HepG2 (cell line): Measurements from ENCODE around the gene FXN. TPM values are rescaled to one million over a fixed set of nuclear protein-coding genes. Genes with fewer than 3 reads are reported as not detected.

Source experiments
- CEBPG ChIP-seq: IDR thresholded peaks from 2 replicates; pipeline ENCODE4 v1.6.1; 2016
- EP300 ChIP-seq, 3 experiments: sonication (generic) in 1 of 3; formaldehyde crosslinking in 1 of 3; IDR thresholded peaks; 2 replicates each; pipeline versions ENCODE4 v1.5.1 to v1.6.1; 2011 to 2020; ENCODE audit warnings: low read depth in 2 of 3, low read length in 2 of 3, borderline replicate concordance in 1 of 3, improper control_type of control experiment in 1 of 3, mild to moderate bottlenecking in 1 of 3, missing genetic modification reagents in 1 of 3, moderate library complexity in 1 of 3
- FIP1L1 ChIP-seq: fragments of 200-400 bp; formaldehyde crosslinking; IDR thresholded peaks from 2 replicates; pipeline ENCODE4 v1.6.1; 2018; ENCODE audit warnings: low read depth, mild to moderate bottlenecking, low read length, moderate library complexity, borderline replicate concordance; ENCODE audit not compliant: insufficient read depth
- HMGXB3 ChIP-seq: sonication (generic); formaldehyde crosslinking; IDR thresholded peaks from 2 replicates; pipeline ENCODE4 v1.4.0; 2020; ENCODE audit warnings: missing genetic modification reagents, borderline replicate concordance
- MTF2 ChIP-seq: sonication (generic); formaldehyde crosslinking; IDR thresholded peaks from 2 replicates; pipeline ENCODE4 v1.5.0; 2020; ENCODE audit warnings: missing genetic modification reagents, borderline replicate concordance
- PHF21A ChIP-seq: sonication (generic); formaldehyde crosslinking; IDR thresholded peaks from 2 replicates; pipeline ENCODE4 v1.5.0; 2020; ENCODE audit warnings: mild to moderate bottlenecking, missing genetic modification reagents
- RNF219 ChIP-seq: sonication (generic); formaldehyde crosslinking; IDR thresholded peaks from 2 replicates; pipeline ENCODE4 v1.5.0; 2020; ENCODE audit warnings: mild to moderate bottlenecking, missing genetic modification reagents
- SSRP1 ChIP-seq: IDR thresholded peaks from 2 replicates; pipeline ENCODE4 v1.6.1; 2016; ENCODE audit warnings: control low read depth
- TARDBP ChIP-seq: sonication (generic); formaldehyde crosslinking; IDR thresholded peaks from 2 replicates; pipeline ENCODE4 v1.8.0; 2022; ENCODE audit warnings: mild to moderate bottlenecking, missing genetic modification reagents
- XBP1 ChIP-seq: sonication (generic); formaldehyde crosslinking; IDR thresholded peaks from 2 replicates; pipeline ENCODE4 v1.5.0; 2020; ENCODE audit warnings: missing genetic modification reagents
- ZFY ChIP-seq: sonication (generic); formaldehyde crosslinking; IDR thresholded peaks from 2 replicates; pipeline ENCODE4 v1.4.0; 2020; ENCODE audit warnings: missing genetic modification reagents
- ZIK1 ChIP-seq: sonication (generic); formaldehyde crosslinking; IDR thresholded peaks from 2 replicates; pipeline ENCODE4 v1.5.0; 2020; ENCODE audit warnings: mild to moderate bottlenecking, low read depth, missing genetic modification reagents, borderline replicate concordance
- ZNF558 ChIP-seq: sonication (generic); formaldehyde crosslinking; IDR thresholded peaks from 2 replicates; pipeline ENCODE4 v1.9.0; 2022; ENCODE audit warnings: mild to moderate bottlenecking, missing genetic modification reagents, borderline replicate concordance
- ZNF562 ChIP-seq: sonication (generic); formaldehyde crosslinking; IDR thresholded peaks from 2 replicates; pipeline ENCODE4 v1.8.0; 2022; ENCODE audit warnings: missing genetic modification reagents, borderline replicate concordance
- ZNF720 ChIP-seq: sonication (generic); formaldehyde crosslinking; IDR thresholded peaks from 2 replicates; pipeline ENCODE4 v1.4.0; 2020; ENCODE audit warnings: missing genetic modification reagents
- ZNF737 ChIP-seq: sonication (generic); formaldehyde crosslinking; IDR thresholded peaks from 2 replicates; pipeline ENCODE4 v1.5.0; 2020; ENCODE audit warnings: missing genetic modification reagents, mild to moderate bottlenecking, borderline replicate concordance
- ZNF740 ChIP-seq: sonication (generic); formaldehyde crosslinking; IDR thresholded peaks from 2 replicates; pipeline ENCODE4 v1.4.0; 2020; ENCODE audit warnings: missing genetic modification reagents
- ZSCAN5A ChIP-seq: sonication (generic); formaldehyde crosslinking; IDR thresholded peaks from 2 replicates; pipeline ENCODE4 v1.8.0; 2022; ENCODE audit warnings: mild to moderate bottlenecking, missing genetic modification reagents, borderline replicate concordance
- polyA plus RNA-seq, 8 experiments: library from polyadenylated mRNA; depleted of rRNA in 3 of 8; stranded (reverse) in 7 of 8; unstranded in 1 of 8; fragments of >200 nt; fragmentation: Illumina TruSeq in 4 of 8; extraction: Trizol in 4 of 8; gene quantifications; 2 replicates each; pipeline versions ENCODE4 v1.2.1 to v1.2.3, GENCODE V29; 2011 to 2016; ENCODE audit warnings: low read depth in 4 of 8, missing spikeins in 1 of 8, mixed read lengths in 1 of 8; ENCODE audit not compliant: insufficient read depth in 1 of 8
- total RNA-seq, 5 experiments: library from RNA; depleted of rRNA; stranded (reverse); fragments of >200 nt; fragmentation: Illumina TruSeq; extraction: Trizol; gene quantifications; 2 replicates each; pipeline ENCODE4 v1.2.3, GENCODE V29; 2016; ENCODE audit warnings: low read depth in 1 of 5
- TF ChIP-seq, protein P1 (sequence below): sonication (generic); formaldehyde crosslinking; IDR thresholded peaks from 2 replicates; pipeline ENCODE4 v1.4.0; 2020; ENCODE audit warnings: mild to moderate bottlenecking, missing genetic modification reagents

The FXN gene
- total and polyA plus RNA-seq, 2 of the 13 experiments (the other 11 are each of a cell fraction or from before 2014, with no cell fraction given) = 24.1 to 26.0 TPM

DNA sequence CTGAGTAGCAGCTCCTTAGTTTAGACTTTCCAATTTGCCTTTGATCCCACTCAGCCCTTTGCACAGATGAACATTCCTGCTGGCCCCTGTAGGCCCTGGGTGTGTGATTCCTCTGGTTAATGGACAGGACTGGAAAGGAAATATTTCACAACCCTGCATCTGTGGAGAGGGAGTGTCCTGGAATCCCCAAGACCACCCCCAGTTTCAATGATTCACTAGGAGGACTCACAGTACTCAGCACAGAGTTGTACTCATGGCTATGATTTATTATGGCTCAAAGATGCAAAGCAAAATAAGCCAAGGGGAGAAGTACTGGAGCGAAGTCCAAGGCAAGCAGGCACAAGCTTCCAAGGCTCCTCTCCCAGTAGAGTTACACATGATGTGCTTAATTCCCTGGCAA, 96.1 kb downstream of the FXN start (continued):
- TF ChIP-seq ZNF740 (CRISPR knock-in tag) (no peak), ZNF737 (CRISPR knock-in tag) (no peak), ZNF562 (CRISPR knock-in tag) (no peak), RNF219 (no peak), TARDBP (CRISPR knock-in tag) (no peak; the same call in 1 of the 2 replicates), MTF2 (CRISPR knock-in tag) (no peak), ZIK1 (CRISPR knock-in tag) (no peak), ZNF558 (no peak), SSRP1 (CRISPR knock-in tag) (no peak), HMGXB3 (CRISPR knock-in tag) (peak; percentile 68; the same call in 1 of the 2 replicates), EP300 (IDR thresholded peaks at IDR 0.05; ENCODE audit: low read depth in 2 of 2, low read length in 2 of 2) (peak in 1 of 2 experiments; percentile 54; a peak in 2 of 4 replicates), EP300 (CRISPR knock-in tag; IDR thresholded peaks at IDR 0.05; ENCODE audit: borderline replicate concordance) (no peak), CEBPG (peak; percentile 87), FIP1L1 (no peak), PHF21A (CRISPR knock-in tag) (peak; percentile 70), ZSCAN5A (CRISPR knock-in tag) (no peak), XBP1 (CRISPR knock-in tag) (no peak), ZFY (CRISPR knock-in tag) (peak; percentile 44; the same call in 1 of the 2 replicates), ZNF720 (no peak)
- TF ChIP-seq, protein P1, sequence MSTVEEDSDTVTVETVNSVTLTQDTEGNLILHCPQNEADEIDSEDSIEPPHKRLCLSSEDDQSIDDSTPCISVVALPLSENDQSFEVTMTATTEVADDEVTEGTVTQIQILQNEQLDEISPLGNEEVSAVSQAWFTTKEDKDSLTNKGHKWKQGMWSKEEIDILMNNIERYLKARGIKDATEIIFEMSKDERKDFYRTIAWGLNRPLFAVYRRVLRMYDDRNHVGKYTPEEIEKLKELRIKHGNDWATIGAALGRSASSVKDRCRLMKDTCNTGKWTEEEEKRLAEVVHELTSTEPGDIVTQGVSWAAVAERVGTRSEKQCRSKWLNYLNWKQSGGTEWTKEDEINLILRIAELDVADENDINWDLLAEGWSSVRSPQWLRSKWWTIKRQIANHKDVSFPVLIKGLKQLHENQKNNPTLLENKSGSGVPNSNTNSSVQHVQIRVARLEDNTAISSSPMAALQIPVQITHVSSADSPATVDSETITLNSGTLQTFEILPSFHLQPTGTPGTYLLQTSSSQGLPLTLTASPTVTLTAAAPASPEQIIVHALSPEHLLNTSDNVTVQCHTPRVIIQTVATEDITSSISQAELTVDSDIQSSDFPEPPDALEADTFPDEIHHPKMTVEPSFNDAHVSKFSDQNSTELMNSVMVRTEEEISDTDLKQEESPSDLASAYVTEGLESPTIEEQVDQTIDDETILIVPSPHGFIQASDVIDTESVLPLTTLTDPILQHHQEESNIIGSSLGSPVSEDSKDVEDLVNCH = no peak
